CD4-positive, alpha-beta T cell treated with Interleukin-12 subunit alpha and Interleukin-12 subunit beta, for 1 hour (primary cell): ENCODE results near the gene PFDN1.

Experiments used
- DNase-seq: peaks from one replicate; pipeline ENCODE4 v3.0.0-alpha.2; 2020

PFDN1 gene

DNA sequence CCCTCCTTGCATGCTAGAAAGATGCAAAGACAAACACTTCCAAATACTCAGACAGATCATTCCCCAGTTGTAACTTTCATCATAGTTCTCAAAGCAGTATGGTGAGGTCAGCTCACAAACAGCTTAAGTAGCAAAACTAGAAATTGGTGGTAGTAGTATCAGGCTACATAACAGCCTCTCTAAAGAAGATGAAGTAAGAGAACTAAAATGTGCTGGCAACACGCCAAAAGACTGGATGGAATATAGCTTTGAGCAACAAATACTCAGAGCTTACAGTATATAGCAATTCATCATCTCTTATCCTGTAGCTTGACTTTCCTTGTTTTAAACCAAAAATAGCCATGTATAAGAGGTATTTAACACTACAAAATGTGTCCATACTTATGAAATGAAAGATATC is 7.5 kb downstream of the PFDN1 start:
- no peak for DNase-seq

DNA sequence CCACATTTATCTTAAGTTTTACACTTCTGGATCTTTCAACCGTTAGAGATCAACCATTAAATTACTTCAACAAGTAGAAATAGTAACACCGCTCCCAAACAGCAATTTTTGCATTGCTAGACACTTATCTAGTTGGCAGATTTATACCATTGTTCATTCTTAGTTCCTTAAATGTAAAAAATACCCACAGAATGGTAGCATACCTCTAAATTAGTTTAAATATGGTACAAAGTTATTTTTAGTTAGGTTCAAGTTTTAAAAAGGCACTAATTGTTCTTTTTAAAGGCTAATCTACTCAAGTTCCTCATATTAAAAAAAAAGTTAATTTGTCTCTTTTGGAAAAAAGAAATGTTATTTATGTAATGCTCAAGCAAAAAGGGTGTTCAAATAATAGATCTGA is 8.1 kb downstream of the PFDN1 start:
- DNase-seq, result no peak

DNA sequence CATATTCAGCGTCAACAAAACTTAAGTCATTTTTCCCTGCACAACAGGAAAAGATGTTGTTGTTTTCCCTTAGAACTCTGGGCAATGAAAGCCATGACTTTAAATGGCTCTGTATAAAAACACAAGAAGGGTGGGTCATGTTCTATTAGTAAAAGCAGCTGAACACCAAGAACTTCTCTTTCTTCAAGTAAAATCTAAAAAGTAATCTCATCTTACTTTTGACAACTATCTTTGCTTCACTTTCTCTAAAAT is 9.1 kb downstream of the PFDN1 start:
- no peak for DNase-seq

DNA sequence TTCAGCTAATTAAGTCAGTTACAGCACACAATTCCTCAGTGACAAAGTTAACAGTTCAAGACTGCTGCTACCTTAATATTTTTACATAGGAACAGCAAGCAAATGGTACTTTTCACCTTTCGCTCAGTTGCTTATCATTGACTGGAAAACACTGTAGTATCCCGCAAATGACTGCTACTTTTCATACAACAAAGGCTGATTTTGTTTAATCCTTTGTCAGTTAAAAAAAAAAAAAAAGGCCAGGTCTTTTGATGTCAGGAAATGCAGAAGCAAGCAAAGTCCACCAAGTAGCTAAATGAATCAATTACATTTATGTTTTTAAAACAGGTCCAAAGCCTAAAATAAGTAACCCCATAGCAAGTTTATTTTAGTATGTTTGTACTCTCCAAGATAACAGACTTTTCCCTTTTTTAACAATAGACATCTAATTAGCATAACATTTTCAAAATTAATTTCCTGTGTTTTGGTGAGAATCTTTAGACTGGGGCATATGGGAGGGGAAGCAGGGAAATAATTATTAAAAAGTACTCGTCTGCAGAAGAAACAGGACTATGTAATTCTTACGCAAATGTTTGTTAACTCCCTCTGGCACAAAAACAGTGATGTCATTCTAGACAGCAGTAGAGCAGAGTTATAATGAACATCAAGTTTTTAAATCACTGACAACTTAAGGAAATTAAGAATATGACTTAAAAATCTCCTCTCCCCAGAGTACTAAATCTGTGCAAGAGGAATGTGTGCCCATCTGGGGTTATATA is 9.6 kb downstream of the PFDN1 start:
- DNase-seq, result no peak

DNA sequence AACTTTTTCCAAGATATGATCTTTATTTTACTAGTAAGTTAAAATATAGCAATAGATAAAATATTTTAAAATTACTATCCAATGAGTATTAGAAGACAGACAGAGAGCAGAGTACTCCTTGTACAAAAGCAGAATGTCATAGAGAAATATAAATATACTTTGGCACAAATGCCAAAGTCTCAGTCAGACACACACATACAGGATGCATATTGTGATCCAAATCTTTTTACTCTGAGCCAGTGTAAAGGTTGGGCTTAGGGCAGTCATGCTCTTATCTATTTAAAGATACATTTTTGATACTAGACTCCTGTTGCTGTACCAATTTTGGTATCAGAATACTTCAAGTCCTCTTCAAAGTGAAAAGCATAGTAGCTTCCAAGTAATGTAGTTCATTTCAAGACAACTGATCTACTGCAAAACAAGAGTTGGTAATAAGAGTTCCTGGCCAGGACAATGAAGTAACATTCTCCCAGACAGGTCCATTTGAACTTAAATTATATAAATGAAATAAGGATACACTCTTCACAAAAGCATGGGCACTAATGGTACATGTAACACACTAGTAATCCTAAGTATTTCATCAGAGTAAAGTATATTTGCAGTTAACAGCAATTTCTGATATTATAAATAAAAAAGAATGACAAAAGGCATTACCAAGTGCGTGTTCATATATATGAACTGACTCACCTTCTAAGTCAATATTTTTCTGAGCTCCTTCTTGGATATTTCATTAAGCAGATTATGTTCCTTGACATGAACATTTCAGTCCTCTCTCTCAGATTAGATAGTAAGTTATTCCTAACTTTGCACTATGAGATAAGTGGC is 10.5 kb downstream of the PFDN1 start:
- DNase-seq, result no peak

DNA sequence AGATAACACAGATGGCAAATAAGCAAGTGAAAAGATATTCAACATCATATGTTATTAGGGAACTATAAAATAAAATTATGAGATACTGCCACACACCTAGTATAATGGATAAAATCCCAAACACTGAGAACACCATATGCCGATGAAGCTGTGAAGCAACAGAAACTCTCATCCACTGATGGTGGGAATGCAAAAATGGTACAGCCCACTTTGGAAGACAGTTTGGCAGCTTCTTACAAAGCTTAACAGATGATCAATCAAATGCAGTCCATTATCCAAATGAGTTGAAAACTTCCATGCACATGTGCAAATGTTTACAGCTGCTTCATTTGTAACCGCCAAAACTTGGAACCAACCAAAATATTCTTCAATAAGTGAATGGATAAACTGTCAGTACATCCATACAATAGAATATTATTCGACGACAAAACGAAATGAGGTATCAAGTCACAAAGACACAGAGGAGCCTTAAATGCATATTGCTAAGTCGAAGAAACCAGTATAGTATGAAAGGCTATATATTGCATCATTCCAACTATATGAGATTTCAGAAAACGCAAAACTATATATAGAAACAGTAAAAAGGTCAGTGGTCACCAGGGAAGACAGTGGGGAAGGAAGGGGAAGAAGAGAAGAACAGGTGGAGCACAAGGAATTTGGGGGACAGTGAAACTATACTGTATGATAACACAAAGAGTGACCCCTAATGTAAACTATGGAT is 14.9 kb downstream of the PFDN1 start:
- DNase-seq, result no peak

DNA sequence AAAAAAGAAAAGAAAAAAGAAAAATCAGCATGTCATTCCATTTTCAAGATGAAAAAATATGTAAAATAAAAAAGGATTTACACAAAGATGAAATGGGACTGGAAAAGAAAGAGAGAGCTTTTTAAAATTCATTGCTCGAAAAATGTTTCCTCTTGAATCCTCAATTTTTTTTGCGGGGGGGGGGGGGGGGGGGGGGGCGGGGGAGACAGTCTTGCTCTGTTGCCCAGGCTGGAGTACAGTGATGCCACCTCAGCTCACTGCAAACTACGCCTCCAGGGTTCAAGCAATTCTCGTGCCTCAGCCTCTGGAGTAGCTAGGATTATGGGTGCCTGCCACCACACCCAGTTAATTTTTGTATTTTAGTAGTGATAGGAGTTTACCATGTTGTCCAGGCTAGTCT is 16.5 kb downstream of the PFDN1 start:
- DNase-seq, result no peak

DNA sequence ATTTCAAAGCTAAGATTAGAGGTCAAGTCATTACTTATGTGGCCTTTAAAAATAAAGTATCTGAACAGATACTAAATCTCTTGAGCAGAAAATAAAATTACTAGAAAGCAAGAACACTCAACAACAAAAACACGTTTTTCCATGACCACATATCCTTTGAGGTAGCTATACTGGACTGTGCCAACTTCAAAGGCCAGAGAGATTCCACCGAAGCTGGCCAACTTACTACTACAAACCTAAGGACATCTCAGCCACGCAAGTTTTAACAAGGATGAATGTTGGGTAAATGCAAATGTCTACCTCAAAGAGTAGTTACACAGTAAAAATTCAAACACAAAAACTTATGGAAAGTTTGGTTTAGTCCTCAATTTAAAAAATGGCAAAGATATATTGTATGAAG is 18.9 kb downstream of the PFDN1 start:
- no peak for DNase-seq

DNA sequence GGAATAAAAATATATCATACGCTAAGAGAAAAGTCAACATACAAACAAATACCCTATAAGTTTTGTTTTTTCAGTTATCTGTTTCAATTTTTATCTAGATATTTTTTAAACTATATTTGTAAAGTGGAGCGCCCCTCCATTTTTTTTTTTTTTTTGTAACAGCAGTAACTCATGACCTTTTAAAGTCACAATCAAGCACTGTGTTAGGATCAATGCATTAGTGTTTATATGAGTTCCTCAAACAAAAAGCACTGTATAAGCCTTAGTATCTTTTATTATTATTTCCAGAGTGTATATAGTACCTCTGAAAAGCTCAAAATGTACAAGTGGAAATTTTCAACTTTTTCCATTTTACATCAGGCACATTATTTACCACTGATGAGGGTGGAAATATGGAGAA is 20.6 kb downstream of the PFDN1 start:
- no peak for DNase-seq

DNA sequence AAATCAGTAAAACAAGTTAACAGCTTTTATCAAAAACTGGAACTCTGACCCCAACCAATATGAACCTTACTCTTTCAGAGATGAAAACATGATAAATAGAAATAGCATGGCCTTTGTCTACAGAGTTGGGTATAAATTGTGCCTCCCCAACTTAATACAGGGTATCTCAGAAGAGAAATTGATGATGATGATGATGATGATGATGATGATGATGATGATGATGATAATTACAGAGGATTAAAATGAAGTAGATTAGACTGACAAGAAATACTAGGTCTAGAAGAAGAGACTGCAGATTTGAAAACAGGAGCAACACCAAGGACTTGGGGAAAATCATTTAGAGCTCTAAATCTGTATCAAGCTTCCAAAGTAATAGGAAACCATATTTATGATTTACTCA is 27.1 kb downstream of the PFDN1 start:
- no peak for DNase-seq

DNA sequence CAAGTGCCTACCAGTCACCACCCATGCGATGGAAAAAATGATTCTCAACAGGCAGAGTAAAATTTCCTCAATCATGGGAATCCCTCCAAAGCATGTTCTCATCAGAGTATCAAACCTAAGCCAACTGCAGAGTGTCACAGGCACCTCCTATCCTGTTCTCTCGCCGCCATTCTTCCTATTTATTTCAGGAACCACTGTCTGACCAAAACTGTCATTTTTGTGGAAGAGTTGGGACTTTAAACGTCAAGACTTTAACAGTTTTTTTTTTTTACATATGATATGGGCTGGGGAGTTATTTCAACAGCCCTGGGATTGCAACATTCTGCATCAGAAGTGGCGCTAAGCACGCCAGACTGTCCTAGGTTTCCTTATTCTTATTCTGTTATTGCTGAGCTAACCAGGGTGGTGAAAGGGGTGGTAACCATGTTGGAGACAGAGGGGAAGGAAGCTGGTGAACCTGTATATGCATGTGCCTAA is 29.5 kb downstream of the PFDN1 start:
- DNase-seq, result no peak

DNA sequence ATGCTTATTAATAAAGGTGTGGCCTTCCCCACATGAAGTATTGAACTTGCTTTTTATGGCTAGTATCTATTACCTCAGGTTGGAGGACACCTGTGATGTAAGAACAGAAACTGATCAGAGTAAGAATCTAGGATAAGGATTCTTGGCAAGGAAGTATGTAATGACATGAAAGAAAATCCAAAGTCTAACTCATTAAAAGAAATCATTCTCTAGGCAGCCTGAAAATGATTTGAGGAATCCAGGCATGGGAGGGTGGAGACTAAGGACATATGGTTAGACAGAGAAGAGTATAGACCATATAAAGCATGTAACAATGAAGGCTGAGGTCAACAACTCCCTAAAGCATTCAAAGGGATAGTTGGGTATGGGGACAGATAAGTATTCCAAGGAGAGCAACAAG is 32.9 kb downstream of the PFDN1 start:
- DNase-seq, result no peak

DNA sequence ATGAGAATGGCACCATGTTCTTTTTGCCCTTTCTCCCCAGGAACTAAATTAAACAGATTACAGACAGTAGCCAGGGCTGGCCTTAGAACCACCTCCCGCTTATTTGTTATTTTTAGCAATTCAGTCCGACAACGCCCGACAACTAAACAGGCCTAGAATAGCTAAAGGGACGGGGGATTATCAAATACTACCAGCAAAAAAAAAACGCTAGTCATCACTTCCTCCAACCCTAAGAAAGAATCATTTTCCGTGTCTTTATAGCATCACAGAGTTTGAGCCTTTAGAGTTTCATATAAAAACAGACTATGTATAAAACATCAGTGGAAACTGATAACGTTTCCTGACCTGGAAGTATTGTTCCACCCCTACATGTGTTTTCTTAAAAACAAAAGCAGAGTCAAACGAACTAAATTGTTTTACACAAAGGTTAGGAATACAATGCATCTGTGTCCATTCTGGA is 35.3 kb downstream of the PFDN1 start:
- DNase-seq, result no peak

DNA sequence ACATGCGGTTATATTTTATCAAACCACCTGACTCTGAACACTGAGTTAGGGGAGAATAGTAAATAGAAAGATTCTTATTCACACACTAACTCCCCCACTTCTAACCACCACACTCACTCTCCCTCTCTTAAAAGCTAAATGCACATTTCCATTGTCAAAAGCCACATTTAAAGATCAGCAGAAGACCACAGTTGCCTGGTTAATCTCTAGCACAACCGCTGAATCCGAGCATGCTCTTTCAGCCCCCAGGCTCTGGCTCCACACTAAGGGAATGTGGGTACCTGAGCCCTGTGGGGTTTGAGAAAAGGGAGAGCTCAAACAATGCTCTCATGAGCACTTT is 35.7 kb downstream of the PFDN1 start:
- DNase-seq, result no peak

DNA sequence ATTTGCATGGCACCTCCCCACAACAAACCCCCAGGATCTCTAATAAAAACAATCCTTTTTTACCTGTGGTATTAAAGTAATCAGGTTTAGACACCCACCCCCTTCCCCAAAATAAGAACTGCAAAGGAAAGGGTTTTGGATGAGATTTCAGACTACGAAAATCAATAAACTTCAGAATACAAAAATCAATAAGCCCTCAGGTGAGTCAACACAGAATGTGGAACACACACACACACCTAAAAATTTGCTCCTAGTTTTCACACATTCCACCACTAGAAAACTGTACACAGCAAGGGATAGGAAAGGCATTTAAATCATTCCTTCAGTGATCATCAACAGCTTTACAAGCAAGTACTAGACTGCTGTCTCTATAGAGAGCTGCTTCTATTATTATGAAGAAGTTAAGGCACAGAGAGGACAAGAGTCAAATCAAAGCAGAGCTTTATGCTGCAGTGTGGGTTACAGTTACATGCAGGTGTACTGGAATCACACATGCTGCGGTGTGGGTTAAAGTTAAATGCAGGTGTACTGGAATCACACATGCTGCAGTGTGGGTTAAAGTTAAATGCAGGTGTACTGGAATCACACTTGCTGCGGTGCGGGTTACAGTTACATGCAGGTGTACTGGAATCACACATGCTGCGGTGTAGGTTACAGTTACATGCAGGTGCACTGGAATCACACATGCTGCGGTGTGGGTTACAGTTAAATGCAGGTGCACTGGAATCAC is 36.3 kb downstream of the PFDN1 start:
- DNase-seq, result no peak

DNA sequence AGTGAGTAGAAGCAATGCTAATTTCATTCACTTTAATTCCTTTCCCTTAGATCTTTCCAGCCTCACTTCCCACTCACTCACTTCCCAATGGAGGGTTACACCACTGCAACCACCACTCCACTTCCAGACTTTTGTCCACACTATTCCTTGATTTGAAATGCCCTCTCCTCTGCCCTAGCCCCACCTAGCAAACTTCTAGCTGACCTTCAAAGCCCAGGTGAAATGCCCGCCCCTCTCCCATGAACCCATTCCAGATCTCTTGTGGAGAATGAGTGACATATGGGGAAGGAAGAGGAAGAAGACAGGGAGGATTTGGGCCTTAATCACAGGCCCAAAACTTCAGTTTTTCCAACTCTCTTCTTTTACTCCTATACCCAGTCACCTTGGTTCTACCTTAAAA is 37.1 kb downstream of the PFDN1 start:
- no peak for DNase-seq

DNA sequence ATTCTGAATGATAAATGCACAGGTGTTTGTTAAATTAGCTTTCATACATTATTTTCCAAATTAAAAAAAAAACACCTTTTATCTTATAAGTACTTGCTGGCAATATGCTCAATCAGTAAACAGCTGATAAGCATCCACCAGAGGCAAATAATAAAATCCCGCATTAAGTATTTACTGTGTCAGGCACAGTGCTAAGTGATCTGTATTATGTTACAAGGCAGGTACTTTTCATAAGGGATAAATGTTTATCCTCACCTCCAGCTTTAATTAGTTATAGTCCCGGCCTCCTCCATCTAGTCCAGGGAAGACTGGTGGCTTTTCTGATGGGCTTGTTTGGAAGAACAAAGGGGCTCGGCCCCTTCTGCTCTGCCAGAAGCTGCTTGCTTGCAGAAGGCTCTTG is 40.1 kb downstream of the PFDN1 start:
- DNase-seq, result no peak

DNA sequence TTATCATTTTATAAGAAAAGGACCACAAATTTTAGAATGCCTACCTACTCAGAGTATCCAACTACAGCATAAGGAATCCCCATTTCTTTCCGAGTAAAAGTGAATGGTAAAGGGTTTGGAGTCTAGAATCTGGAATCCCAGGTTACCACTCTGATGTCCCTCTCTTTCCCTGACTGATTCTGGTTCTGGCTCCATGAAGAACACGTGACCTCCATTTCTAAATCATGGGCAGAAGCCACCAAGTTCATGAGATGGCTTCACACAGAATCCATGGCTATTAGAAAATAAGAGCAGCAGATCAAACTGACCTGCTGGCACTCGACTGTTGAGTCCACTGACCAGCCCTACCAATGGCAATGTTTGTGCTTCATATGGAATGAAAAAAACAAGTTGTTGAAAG is 40.7 kb downstream of the PFDN1 start:
- DNase-seq, result no peak

DNA sequence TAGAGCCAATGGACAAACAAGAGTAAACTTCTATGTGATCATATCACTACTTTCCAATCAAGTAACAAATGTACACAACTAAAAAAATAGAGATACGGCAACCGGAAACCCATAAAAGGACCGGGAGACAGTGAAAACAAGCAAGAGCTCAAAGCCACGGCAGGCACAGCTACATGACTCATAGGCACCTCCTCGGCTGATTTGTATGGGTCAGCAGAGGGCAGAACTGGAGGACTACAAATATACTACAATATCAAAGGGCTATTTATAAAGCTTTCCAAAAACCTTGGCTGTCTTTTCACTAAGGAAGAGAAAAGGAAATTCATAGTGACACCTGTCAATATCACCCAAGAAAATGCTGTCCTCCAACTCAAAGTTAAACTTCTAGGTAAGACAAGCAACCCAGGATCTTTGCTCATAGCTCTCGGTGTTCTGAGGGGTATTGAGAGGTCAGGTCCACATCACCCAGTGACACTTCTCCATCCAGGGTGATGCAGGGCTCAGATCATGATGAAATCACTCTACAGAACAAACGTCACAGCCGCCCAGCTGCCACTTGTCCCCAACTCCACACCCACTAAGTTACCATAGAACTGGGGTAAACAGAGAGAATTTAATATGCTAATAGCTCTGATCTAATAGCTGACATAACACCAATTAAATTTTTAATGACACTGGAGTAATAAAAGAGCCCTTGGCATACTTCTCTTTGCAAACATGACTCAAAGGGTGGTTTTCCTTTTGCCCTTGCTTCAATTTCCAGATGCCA is 41.3 kb downstream of the PFDN1 start:
- DNase-seq, result peak; percentile 64

DNA sequence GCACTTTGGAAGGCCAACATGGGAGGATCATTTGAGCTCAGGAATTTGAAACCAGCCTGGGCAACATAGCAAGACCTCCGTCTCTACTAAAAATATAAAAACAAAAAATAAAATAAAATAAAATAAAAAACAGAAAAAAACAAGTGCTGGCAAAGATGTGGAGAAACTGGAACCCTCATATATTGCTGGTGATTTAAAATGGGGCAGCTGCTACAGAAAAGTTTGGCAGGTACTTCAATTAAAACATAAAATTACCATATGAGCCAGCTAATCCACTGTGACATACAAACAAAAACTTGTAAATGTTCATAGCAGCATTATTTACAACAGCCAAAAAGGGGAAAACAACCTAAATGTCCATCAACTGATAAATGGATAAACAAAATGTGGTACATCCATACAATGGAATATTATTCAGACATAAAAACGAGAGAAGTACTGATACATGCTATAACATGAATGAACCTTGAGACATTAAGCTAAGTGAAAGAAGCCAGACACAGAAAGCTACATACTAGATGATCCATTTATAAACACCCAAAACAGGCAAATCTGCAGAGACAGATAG is 42.7 kb downstream of the PFDN1 start:
- no peak for DNase-seq

DNA sequence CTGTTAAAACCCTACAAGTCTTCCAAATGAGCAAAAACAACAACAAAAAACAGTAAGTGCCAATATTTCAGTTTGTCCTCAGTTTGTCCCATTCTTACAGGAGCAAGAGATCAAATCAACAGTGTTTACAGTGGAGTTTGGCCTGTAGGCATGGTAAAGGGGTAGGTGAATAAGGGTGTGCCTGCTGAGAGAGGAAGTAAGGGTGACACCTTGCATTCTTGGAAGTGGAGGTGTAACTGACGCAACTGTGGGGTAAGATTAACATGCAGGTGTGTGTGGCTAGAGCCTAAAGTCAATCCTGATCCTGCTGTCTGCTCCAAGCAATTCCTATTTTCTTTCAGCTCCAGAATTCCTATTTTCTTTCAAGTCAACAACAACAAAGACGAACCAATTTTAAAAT is 43.4 kb downstream of the PFDN1 start:
- peak; percentile 61 for DNase-seq

DNA sequence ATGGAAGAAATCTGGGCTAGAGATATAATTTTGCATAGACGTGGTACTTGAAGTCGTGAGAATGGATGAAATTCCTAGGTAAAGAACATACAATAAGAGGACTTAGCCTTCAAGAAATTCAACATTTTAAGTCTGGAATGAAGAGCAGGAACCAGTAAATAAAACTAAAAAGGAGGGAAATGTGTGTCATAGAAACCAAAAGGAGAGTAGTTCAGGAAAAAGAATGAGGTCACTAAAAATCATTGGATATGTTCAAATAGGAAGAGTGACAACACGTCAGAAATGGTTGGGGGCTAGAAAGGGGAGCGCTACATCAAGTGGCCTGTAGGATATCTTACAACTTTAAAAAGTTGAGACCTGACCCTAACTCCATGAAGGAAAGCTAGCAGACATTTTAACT is 44.0 kb downstream of the PFDN1 start:
- DNase-seq, result no peak
